PC-3 (cell line): ENCODE results near the gene DNMBP. TPM values are rescaled to one million over a fixed set of nuclear protein-coding genes. Genes with fewer than 3 reads are reported as not detected.
A peak's percentile ranks its signal among the peaks of the same experiment; 100 is the strongest.

Experiments
- ATAC-seq: fragments of 200-7000 bp; cut with Tn5 transposase; 2 replicates; pipeline ENCODE4 v1.9.1; 2020; ENCODE audit warnings: mild to moderate bottlenecking, moderate library complexity
- Bru-seq: library from RNA; stranded (reverse); fragments of 400-500 nt; gene quantifications from one replicate; lab custom pipeline; 2021; lab: Mats Ljungman, UMichigan
- BruChase-seq, 2 experiments: library from RNA; stranded (reverse); fragments of 400-500 nt; gene quantifications; one replicate each; lab custom pipeline; 2021; lab: Mats Ljungman, UMichigan
- BruUV-seq: library from RNA; stranded (reverse); fragments of 400-500 nt; replicated peaks from 2 replicates; lab custom pipeline; 2021; lab: Mats Ljungman, UMichigan
- CTCF ChIA-PET: fragments of 300-600 bp; sonication (Branson Sonifier 250); formaldehyde crosslinking; loops from one replicate; lab custom pipeline; 2022; ENCODE audit warnings: antibody characterized with exemption; lab: Charles Lee
- POLR2A ChIA-PET: fragments of 300-600 bp; sonication (Branson Sonifier 250); formaldehyde crosslinking; loops from one replicate; lab custom pipeline; 2022; ENCODE audit warnings: antibody characterized with exemption; ENCODE audit not compliant: unreplicated experiment; lab: Charles Lee
- DNase-seq: peaks from one replicate; pipeline ENCODE4 v3.0.0-alpha.2; 2015
- H2AFZ ChIP-seq: fragments of 300-600 bp; sonication (generic); 2 replicates; pipeline ENCODE4 v1.6.0; 2016; ENCODE audit warnings: antibody characterized with exemption, low read length
- H3F3A ChIP-seq: fragments of 300-600 bp; sonication (generic); one replicate; pipeline ENCODE4 v1.6.0; 2017; ENCODE audit warnings: antibody characterized with exemption, low read length, control low read depth, mild to moderate bottlenecking; ENCODE audit not compliant: unreplicated experiment
- H3K27ac ChIP-seq: fragments of 300-600 bp; sonication (generic); 2 replicates; pipeline ENCODE4 v1.5.1; 2016; ENCODE audit warnings: mild to moderate bottlenecking, low read length
- H3K27me3 ChIP-seq: fragments of 300-600 bp; sonication (generic); 2 replicates; pipeline ENCODE4 v1.6.1; 2016; ENCODE audit warnings: low read length, mixed read lengths
- H3K36me3 ChIP-seq: fragments of 300-600 bp; sonication (generic); 2 replicates; pipeline ENCODE4 v1.6.1; 2016; ENCODE audit warnings: low read depth, mixed run types, low read length, mixed read lengths
- H3K4me1 ChIP-seq: fragments of 300-600 bp; sonication (generic); 2 replicates; pipeline ENCODE4 v1.5.1; 2016; ENCODE audit warnings: low read length; ENCODE audit not compliant: insufficient read depth
- H3K4me2 ChIP-seq: fragments of 300-600 bp; sonication (generic); 2 replicates; pipeline ENCODE4 v1.6.0; 2016; ENCODE audit warnings: low read length
- H3K4me3 ChIP-seq: fragments of 300-600 bp; sonication (generic); 2 replicates; pipeline ENCODE4 v1.5.1; 2016; ENCODE audit warnings: mild to moderate bottlenecking, low read length, mixed read lengths
- H3K79me2 ChIP-seq: fragments of 300-600 bp; sonication (generic); 2 replicates; pipeline ENCODE4 v1.6.1; 2017; ENCODE audit warnings: low read length, mixed read lengths
- H3K9ac ChIP-seq: fragments of 300-600 bp; sonication (generic); 2 replicates; pipeline ENCODE4 v1.6.0; 2016; ENCODE audit warnings: mild to moderate bottlenecking, low read length
- H3K9me2 ChIP-seq: fragments of 300-600 bp; sonication (generic); replicated peaks from 2 replicates; pipeline ENCODE4 v1.6.1; 2016; ENCODE audit warnings: mixed run types, low read length, mixed read lengths
- H3K9me3 ChIP-seq: fragments of 300-600 bp; sonication (generic); 2 replicates; pipeline ENCODE4 v1.6.1; 2016; ENCODE audit warnings: low read length, mixed read lengths
- H4K20me1 ChIP-seq: fragments of 300-600 bp; sonication (generic); 2 replicates; pipeline ENCODE4 v1.6.1; 2016; ENCODE audit warnings: low read length, mixed read lengths
- EZH2 ChIP-seq: fragments of 300-600 bp; sonication (generic); IDR thresholded peaks from one replicate; pipeline ENCODE4 v1.6.1; 2017; ENCODE audit warnings: antibody characterized with exemption, mild to moderate bottlenecking, low read length; ENCODE audit not compliant: unreplicated experiment
- EZH2phosphoT487 ChIP-seq: fragments of 300-600 bp; sonication (generic); IDR thresholded peaks from 2 replicates; pipeline ENCODE4 v1.6.1; 2018; ENCODE audit warnings: mild to moderate bottlenecking, antibody characterized with exemption, low read length, borderline replicate concordance
- intact Hi-C: fragments of 100-400 bp; cut with micrococcal nuclease; formaldehyde crosslinking; loops from 2 replicates; pipeline ENCODE4 v1.9.0; 2023
- long read RNA-seq: library from polyadenylated mRNA; unstranded; transcript quantifications from one replicate; pipeline ENCODE4 v2.0.0, GENCODE V29; 2021; ENCODE audit not compliant: unreplicated experiment
- total RNA-seq: library from RNA; depleted of rRNA; stranded (reverse); fragments of >200 nt; gene quantifications from 2 replicates; pipeline ENCODE4 v1.2.3, GENCODE V29; 2014; rRNA removed
- TF ChIP-seq, protein P1 (sequence below): fragments of 300-600 bp; sonication (generic); conservative IDR thresholded peaks from 2 replicates; pipeline ENCODE4 v1.5.1; 2017; ENCODE audit warnings: antibody characterized with exemption, low read depth, mild to moderate bottlenecking, low read length

DNMBP gene, protein sequence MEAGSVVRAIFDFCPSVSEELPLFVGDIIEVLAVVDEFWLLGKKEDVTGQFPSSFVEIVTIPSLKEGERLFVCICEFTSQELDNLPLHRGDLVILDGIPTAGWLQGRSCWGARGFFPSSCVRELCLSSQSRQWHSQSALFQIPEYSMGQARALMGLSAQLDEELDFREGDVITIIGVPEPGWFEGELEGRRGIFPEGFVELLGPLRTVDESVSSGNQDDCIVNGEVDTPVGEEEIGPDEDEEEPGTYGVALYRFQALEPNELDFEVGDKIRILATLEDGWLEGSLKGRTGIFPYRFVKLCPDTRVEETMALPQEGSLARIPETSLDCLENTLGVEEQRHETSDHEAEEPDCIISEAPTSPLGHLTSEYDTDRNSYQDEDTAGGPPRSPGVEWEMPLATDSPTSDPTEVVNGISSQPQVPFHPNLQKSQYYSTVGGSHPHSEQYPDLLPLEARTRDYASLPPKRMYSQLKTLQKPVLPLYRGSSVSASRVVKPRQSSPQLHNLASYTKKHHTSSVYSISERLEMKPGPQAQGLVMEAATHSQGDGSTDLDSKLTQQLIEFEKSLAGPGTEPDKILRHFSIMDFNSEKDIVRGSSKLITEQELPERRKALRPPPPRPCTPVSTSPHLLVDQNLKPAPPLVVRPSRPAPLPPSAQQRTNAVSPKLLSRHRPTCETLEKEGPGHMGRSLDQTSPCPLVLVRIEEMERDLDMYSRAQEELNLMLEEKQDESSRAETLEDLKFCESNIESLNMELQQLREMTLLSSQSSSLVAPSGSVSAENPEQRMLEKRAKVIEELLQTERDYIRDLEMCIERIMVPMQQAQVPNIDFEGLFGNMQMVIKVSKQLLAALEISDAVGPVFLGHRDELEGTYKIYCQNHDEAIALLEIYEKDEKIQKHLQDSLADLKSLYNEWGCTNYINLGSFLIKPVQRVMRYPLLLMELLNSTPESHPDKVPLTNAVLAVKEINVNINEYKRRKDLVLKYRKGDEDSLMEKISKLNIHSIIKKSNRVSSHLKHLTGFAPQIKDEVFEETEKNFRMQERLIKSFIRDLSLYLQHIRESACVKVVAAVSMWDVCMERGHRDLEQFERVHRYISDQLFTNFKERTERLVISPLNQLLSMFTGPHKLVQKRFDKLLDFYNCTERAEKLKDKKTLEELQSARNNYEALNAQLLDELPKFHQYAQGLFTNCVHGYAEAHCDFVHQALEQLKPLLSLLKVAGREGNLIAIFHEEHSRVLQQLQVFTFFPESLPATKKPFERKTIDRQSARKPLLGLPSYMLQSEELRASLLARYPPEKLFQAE (N-terminal part only)
- total RNA-seq (6.2 and 8.1 TPM in 2 replicates), Bru-seq, nascent RNA (percentile 59 among the genes with signal in this experiment), BruChase-seq, experiment 1, labeled RNA remaining after a 6-hour chase (percentile 57 among the genes with signal in this experiment), BruChase-seq, experiment 2, labeled RNA remaining after a 2-hour chase (percentile 54 among the genes with signal in this experiment)
- long read RNA-seq, partial matches to known transcripts: 2 of 3 reads
- long read RNA-seq, other reads (novel, unspliced or antisense): 1 of 3 reads

DNA sequence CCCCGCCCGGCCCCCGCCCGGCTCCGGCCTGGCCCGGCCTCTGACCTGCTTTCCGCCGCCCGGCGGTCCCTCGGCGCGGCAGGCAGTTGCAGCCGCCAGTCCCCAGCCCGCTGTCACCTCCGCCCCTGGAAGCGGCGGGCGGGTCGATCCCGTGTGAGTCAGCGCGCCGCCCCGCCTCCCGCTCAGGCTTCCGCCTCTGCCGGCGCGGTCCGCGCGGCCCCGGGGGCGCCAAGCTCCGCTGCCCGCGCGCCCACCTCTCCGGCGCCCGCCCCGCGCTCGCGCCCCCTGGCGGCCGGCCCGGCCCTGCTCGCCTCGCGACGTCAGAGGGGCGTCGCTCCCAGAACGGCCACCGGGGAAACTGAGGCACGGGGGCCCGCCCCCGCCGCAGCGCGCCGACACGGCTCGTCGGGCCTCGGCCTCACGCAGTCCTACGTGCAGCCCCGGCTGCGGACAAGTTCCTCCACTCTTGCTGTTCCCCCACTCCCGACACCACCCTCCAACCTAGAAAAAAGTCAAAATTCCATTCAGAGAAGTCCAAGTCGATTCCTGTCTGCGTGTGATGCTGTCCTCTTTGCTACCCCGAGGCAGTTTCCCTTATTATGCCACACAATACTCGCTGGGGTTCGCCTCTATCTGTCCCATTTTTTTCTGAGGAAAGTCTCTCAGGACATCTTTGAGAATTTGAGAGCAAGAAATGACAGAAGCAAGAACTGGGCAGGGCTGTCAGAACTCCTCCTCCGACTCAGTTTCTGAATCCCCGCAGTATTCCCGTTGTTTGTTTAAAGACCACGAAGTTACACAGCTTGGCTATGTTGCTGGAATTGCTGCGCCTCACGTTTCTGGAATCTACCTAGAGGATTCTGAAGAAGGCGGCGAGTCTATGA is at the start of gene DNMBP:
Gene DNMBP (minus strand): TSS at position 155 of the 884 bp plus-strand sequence. CDS start 37,823 bp downstream, outside the sequence.
- Histone ChIP-seq H2AFZ (peak within 1 kb of the TSS; percentile 92), H4K20me1 (no peaks in the 10 kb centered on the region), H3K9me2 (no peaks in the 10 kb centered on the region), H3K79me2 (peaks cover 32% of the 10 kb centered on the region), H3K9me3 (no peaks in the 10 kb centered on the region), H3F3A (no peaks in the 10 kb centered on the region), H3K36me3 (no peaks in the 10 kb centered on the region), H3K4me3 (peak within 1 kb of the TSS; percentile 91), H3K4me1 (peaks cover 27% of the 10 kb centered on the region), H3K27ac (peak within 1 kb of the TSS; percentile 95), H3K9ac (peak within 1 kb of the TSS; percentile 85), H3K4me2 (peak within 1 kb of the TSS; percentile 94), H3K27me3 (no peaks in the 10 kb centered on the region)
- BruUV-seq: no TSS peak
- ATAC-seq (peak; percentile 64), DNase-seq (peak; percentile 79)
- intact Hi-C loops: loop anchor here (1.0 to 5.0 kb wide), 3 partner anchors 33 to 43 kb away; no protein-coding TSS in a partner anchor
- POLR2A ChIA-PET: no interaction called here
- TF ChIP-seq EZH2: no peak
- TF ChIP-seq, protein P1, sequence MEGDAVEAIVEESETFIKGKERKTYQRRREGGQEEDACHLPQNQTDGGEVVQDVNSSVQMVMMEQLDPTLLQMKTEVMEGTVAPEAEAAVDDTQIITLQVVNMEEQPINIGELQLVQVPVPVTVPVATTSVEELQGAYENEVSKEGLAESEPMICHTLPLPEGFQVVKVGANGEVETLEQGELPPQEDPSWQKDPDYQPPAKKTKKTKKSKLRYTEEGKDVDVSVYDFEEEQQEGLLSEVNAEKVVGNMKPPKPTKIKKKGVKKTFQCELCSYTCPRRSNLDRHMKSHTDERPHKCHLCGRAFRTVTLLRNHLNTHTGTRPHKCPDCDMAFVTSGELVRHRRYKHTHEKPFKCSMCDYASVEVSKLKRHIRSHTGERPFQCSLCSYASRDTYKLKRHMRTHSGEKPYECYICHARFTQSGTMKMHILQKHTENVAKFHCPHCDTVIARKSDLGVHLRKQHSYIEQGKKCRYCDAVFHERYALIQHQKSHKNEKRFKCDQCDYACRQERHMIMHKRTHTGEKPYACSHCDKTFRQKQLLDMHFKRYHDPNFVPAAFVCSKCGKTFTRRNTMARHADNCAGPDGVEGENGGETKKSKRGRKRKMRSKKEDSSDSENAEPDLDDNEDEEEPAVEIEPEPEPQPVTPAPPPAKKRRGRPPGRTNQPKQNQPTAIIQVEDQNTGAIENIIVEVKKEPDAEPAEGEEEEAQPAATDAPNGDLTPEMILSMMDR: peak; percentile 45; the same call in 1 of the 2 replicates
- TF ChIP-seq EZH2phosphoT487: no peak
- CTCF ChIA-PET: interaction anchor here (0.6 to 1.8 kb wide), 4 partner anchors 25 to 164 kb away, joined by 3 to 10 read pairs (median 6); no protein-coding TSS in a partner anchor

GRCh38 chr10:100057948-100058347 is 48.2 kb upstream of the DNMBP start:
- H3K9ac ChIP-seq: no peak overlapping the region
- CTCF ChIA-PET: no interaction called here
- intact Hi-C loops: no loop called here
- TF ChIP-seq, protein P1: no peak
- TF ChIP-seq EZH2 (no peak), EZH2phosphoT487 (no peak)
- no peak overlapping the region for H3K4me2 ChIP-seq
- ATAC-seq (no peak), DNase-seq (no peak)
- no peak overlapping the region for H2AFZ ChIP-seq
- POLR2A ChIA-PET: no interaction called here
- no peaks in the 10 kb centered on the region for H3K36me3 ChIP-seq
- no peaks in the 10 kb centered on the region for H4K20me1 ChIP-seq
- H3K27me3 ChIP-seq: no peaks in the 10 kb centered on the region
- no peak overlapping the region for H3K4me3 ChIP-seq
- H3K79me2 ChIP-seq: no peaks in the 10 kb centered on the region
- no peaks in the 10 kb centered on the region for H3K9me3 ChIP-seq
- H3K27ac ChIP-seq: no peak overlapping the region
- BruUV-seq: no TSS peak
- H3K9me2 ChIP-seq: no peaks in the 10 kb centered on the region
- H3F3A ChIP-seq: no peaks in the 10 kb centered on the region
- H3K4me1 ChIP-seq: no peaks in the 10 kb centered on the region
